GM10248 (cell line): ENCODE data around the gene RPUSD3.

Source experiments
- CTCF ChIA-PET: fragments of 300-600 bp; sonication (Branson Sonifier 250); formaldehyde crosslinking; extraction: SDS; loops from one replicate; lab custom pipeline; 2021; ENCODE audit warnings: antibody characterized with exemption; lab: Yijun Ruan, JAX
- POLR2A ChIA-PET: fragments of 350-650 bp; sonication (Branson Sonifier 250); formaldehyde crosslinking; extraction: SDS; loops from one replicate; lab custom pipeline; 2020; ENCODE audit warnings: antibody characterized with exemption; lab: Yijun Ruan, JAX
- DNase-seq: peaks from one replicate; pipeline ENCODE4 v3.0.0; 2012; ENCODE audit errors: extremely low spot score
- CTCF ChIP-seq: IDR thresholded peaks from 2 replicates; pipeline ENCODE4 v1.5.1; 2012; ENCODE audit warnings: mild to moderate bottlenecking, low read depth; ENCODE audit errors: extremely low read depth, missing control alignments, control extremely low read depth

RPUSD3 gene

GRCh38 chr3:9793161-9793781, 50.5 kb downstream of the RPUSD3 start:
- TF ChIP-seq CTCF: no peak
- ChIA-PET POLR2A (interaction anchor here (0.8 to 1.6 kb wide), 8 partner anchors 10 to 397 kb away, joined by 3 to 6 read pairs (median 4); partner anchors contain the start of gene OGG1), CTCF (interaction anchor here (0.7 to 1.3 kb wide), 6 partner anchors 11 to 393 kb away, joined by 3 to 4 read pairs (median 3); partner anchors contain the start of gene OGG1)
- no peak for DNase-seq

- DNase-seq: peak; percentile 94
- ChIA-PET CTCF (interaction anchor here (0.7 to 1.3 kb wide), 8 partner anchors 11 to 393 kb away, joined by 3 to 4 read pairs (median 3); partner anchors contain the start of gene OGG1), POLR2A (interaction anchor here (0.8 to 1.6 kb wide), 8 partner anchors 9 to 396 kb away, joined by 3 to 6 read pairs (median 4); partner anchors contain the start of gene OGG1)
- TF ChIP-seq CTCF: no peak
These were observed 51.2 kb downstream of the RPUSD3 start, which contains the start of the genes ARPC4 and TADA3 for GRCh38 chr3:9792405-9793160. Gene ARPC4 (plus strand): TSS chr3:9793082. CDS start chr3:9793122, 40 bp downstream. Gene TADA3 (minus strand): TSS chr3:9792473. CDS start chr3:9791466, 1,007 bp downstream.

- CTCF ChIA-PET: interaction anchor here (0.8 to 1.3 kb wide), 6 partner anchors 12 to 392 kb away, joined by 3 to 4 read pairs (median 3); partner anchors contain the start of gene OGG1
- POLR2A ChIA-PET: interaction anchor here (1.2 to 1.6 kb wide), 4 partner anchors 11 to 141 kb away, joined by 4 to 6 read pairs (median 4); partner anchors contain the start of gene OGG1
- no peak for DNase-seq
- no peak for TF ChIP-seq CTCF
These were observed 51.9 kb downstream of the RPUSD3 start for GRCh38 chr3:9791790-9792404.

DNA sequence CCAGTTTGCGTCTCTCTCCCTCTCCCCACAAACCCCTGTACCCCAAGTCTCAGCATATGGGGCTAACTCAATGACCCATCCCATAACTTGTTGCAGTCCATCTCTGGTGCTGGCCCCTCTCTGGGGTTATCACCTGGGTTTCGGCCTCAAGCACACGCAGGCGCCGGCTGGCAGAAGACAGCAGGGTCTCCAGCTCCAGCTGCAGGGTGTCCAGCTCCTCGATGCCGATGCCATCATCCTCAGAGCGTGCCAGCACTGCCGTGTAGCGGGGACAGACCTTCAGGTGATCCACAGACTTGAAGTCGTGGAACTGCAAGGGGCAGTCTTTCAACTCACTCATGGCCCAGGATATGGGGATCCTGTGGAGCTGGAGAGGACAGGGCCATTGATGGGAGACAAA, 52.7 kb downstream of the RPUSD3 start:
- POLR2A ChIA-PET: interaction anchor here (1.3 kb wide), 1 partner anchor 11 kb away, joined by 3 read pairs; no protein-coding TSS in a partner anchor
- no peak for TF ChIP-seq CTCF
- CTCF ChIA-PET: interaction anchor here (0.8 kb wide), 1 partner anchor 14 kb away, joined by 3 read pairs; no protein-coding TSS in a partner anchor
- no peak for DNase-seq
